HG03159 (cell line): ENCODE results near the gene PTBP2.

Experiments used
- ATAC-seq: cut with Tn5 transposase; IDR thresholded peaks from one replicate; pipeline ENCODE4 v1.9.1; 2021; ENCODE audit warnings: mild to moderate bottlenecking, moderate library complexity; ENCODE audit not compliant: unreplicated experiment

Gene PTBP2

GRCh38 chr1:96721416-96722160, at the start of gene PTBP2:
TSS of gene PTBP2 (plus strand) at chr1:96721784. CDS start at chr1:96721865, 81 bp downstream.
- ATAC-seq, result peak; percentile 95

- ATAC-seq, result no peak
Observed at GRCh38 chr1:96674915-96675314, 46.7 kb upstream of the PTBP2 start.

- no peak for ATAC-seq
Observed at GRCh38 chr1:96682056-96682455, 39.5 kb upstream of the PTBP2 start.

GRCh38 chr1:96683931-96684330, 37.7 kb upstream of the PTBP2 start:
- no peak for ATAC-seq

GRCh38 chr1:96684744-96685143, 36.8 kb upstream of the PTBP2 start:
- no peak for ATAC-seq

GRCh38 chr1:96688767-96689166, 32.8 kb upstream of the PTBP2 start:
- no peak for ATAC-seq

- no peak for ATAC-seq
Observed at GRCh38 chr1:96695954-96696353, 25.6 kb upstream of the PTBP2 start.

- ATAC-seq, result no peak
Observed at GRCh38 chr1:96698342-96698983, 23.1 kb upstream of the PTBP2 start.

- ATAC-seq, result no peak
Observed at GRCh38 chr1:96703186-96703585, 18.4 kb upstream of the PTBP2 start.

- no peak for ATAC-seq
Observed at GRCh38 chr1:96707023-96707422, 14.6 kb upstream of the PTBP2 start.

GRCh38 chr1:96708482-96708881, 13.1 kb upstream of the PTBP2 start:
- ATAC-seq, result no peak

- no peak for ATAC-seq
Observed at GRCh38 chr1:96710708-96711477, 10.7 kb upstream of the PTBP2 start.

GRCh38 chr1:96713649-96714048, 7.9 kb upstream of the PTBP2 start:
- ATAC-seq, result no peak

- no peak for ATAC-seq
Observed at GRCh38 chr1:96714881-96715280, 6.7 kb upstream of the PTBP2 start.

GRCh38 chr1:96715482-96715881, 6.1 kb upstream of the PTBP2 start:
- no peak for ATAC-seq

GRCh38 chr1:96721053-96721415, 550 bp upstream of the PTBP2 start:
- ATAC-seq, result peak; percentile 10

- ATAC-seq, result peak; percentile 50
Observed at GRCh38 chr1:96722161-96722922, 758 bp downstream of the PTBP2 start.

- ATAC-seq, result no peak
Observed at GRCh38 chr1:96722958-96723357, 1.4 kb downstream of the PTBP2 start.

GRCh38 chr1:96723377-96723776, 1.8 kb downstream of the PTBP2 start:
- ATAC-seq, result no peak

GRCh38 chr1:96723936-96724335, 2.4 kb downstream of the PTBP2 start:
- ATAC-seq, result no peak

GRCh38 chr1:96727860-96728259, 6.3 kb downstream of the PTBP2 start:
- ATAC-seq, result no peak
